ENCODE results near the gene RSRP1. TPM values are rescaled to one million over a fixed set of nuclear protein-coding genes. Genes with fewer than 3 reads are reported as not detected.

Gene RSRP1
- total RNA-seq, 1 donor from 2014 or later = 109 TPM

DNA sequence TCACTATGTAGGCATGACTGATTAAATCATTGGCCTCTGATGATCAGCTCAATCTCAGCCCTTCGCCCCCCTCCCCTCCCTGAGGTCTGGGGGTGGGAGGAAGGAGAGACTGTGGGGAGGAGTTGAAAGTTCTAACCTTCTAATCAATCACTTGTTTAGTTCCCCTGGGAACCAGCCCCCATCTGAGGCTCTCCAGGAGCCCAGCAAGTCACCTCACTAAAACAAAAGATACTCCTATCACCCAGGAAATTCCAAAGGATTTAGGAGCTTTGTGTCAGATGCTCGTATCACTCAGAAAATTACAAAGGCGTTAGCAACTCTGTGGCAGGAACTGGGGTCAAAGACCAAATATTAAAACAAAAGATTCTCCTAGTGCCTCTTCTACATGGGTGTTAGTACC is 36.5 kb downstream of the RSRP1 start:
- Mint-ChIP-seq H3K4me3 (no peak overlapping the region), H3K9me3 (no peaks in the 10 kb centered on the region), H3K27me3 (no peaks in the 10 kb centered on the region), H3K4me1 (ENCODE audit: unreplicated experiment) (no peaks in the 10 kb centered on the region), H3K36me3 (no peaks in the 10 kb centered on the region), H3K27ac (no peak overlapping the region)
- TF ChIP-seq, protein P1, sequence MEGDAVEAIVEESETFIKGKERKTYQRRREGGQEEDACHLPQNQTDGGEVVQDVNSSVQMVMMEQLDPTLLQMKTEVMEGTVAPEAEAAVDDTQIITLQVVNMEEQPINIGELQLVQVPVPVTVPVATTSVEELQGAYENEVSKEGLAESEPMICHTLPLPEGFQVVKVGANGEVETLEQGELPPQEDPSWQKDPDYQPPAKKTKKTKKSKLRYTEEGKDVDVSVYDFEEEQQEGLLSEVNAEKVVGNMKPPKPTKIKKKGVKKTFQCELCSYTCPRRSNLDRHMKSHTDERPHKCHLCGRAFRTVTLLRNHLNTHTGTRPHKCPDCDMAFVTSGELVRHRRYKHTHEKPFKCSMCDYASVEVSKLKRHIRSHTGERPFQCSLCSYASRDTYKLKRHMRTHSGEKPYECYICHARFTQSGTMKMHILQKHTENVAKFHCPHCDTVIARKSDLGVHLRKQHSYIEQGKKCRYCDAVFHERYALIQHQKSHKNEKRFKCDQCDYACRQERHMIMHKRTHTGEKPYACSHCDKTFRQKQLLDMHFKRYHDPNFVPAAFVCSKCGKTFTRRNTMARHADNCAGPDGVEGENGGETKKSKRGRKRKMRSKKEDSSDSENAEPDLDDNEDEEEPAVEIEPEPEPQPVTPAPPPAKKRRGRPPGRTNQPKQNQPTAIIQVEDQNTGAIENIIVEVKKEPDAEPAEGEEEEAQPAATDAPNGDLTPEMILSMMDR (conservative IDR thresholded peaks at IDR 0.05) = no peak
- no peak for DNase-seq (ENCODE audit: extremely low spot score, unreplicated experiment)

DNA sequence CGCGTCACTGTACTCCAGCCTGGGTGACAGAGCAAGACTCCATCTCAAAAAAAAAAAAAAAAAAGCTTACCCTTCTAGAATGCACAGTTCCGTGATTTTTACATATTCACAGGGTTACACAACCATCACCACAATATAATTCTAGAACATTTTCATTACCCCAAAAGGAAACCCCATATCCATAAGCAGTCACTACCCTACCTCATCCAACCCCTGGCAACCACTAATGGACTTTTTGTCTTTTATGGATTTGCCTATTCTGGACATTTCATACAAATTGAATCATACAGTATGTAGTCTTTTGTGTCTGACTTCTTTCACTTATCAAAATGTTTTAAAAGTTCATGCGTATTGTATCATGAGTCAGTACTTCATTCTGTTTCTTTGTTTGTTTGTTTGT is 37.7 kb downstream of the RSRP1 start:
- H3K36me3 Mint-ChIP-seq = no peaks in the 10 kb centered on the region

DNA sequence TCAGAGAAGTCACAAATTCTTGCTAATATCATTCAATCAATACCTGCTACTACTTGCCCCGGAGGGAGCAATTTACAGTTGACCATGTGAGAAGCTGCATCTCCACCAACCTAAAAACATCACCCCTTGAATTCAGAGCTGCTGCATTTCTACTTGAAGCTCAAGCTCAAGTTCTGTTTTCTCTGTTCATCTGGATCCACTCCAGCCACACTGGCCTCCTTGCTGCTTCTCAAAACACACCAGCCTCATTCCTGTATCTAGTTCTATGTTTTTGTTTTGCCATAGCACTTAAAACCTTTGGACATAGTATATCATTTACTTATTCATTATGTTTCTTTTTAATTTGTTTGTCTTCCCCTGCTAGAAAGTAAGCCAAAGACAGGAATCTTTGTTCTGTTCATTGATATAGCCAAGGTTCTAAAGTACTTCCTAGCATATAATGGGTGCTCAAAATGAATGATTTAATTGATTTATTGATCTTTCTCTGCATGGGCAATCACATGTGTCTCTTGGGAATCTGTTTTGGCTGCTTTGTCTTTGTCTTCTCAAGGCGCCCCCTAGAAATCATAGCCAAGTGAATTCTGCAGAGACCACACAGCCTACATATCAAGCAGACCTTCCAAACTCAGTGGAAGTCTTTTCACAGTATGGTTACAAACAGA is 38.6 kb downstream of the RSRP1 start:
- DNase-seq (ENCODE audit: extremely low spot score, unreplicated experiment) = no peak
- H3K4me1 Mint-ChIP-seq (ENCODE audit: unreplicated experiment) = no peaks in the 10 kb centered on the region
- H3K36me3 Mint-ChIP-seq = no peaks in the 10 kb centered on the region
- no peak overlapping the region for H3K27ac Mint-ChIP-seq
- H3K9me3 Mint-ChIP-seq = no peaks in the 10 kb centered on the region
- TF ChIP-seq, protein P1 (conservative IDR thresholded peaks at IDR 0.05) = no peak
- peaks cover 3% of the 10 kb centered on the region for H3K27me3 Mint-ChIP-seq
- no peak overlapping the region for H3K4me3 Mint-ChIP-seq

More for the DNA sequence above, 37.7 kb downstream of the RSRP1 start:
- Mint-ChIP-seq H3K27me3 (peaks cover 3% of the 10 kb centered on the region), H3K4me1 (ENCODE audit: unreplicated experiment) (no peaks in the 10 kb centered on the region), H3K27ac (no peak overlapping the region), H3K9me3 (no peaks in the 10 kb centered on the region), H3K4me3 (no peak overlapping the region)
- TF ChIP-seq, protein P1 (conservative IDR thresholded peaks at IDR 0.05) = no peak
- no peak for DNase-seq (ENCODE audit: extremely low spot score, unreplicated experiment)

DNA sequence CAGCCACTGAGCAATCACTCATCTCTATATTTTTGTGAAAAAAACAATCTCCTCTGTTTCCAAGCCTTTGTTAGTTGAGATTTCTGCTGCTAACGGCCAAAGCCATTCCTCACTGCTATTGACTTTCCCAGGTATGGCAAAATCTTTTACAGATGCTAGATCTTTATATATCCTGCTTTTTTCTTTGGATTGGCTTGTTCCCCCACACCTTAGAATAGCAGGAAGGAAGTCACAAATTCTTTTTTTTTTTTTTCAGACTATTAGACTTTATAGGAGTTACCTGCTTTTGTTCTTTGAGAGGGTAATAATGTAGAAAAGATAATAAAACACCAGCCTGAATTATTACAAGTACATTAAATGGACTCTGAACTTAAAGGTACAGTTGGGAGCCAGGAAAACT is 39.2 kb downstream of the RSRP1 start:
- H3K36me3 Mint-ChIP-seq = no peaks in the 10 kb centered on the region
- H3K4me1 Mint-ChIP-seq (ENCODE audit: unreplicated experiment) = no peaks in the 10 kb centered on the region
- TF ChIP-seq, protein P1 (conservative IDR thresholded peaks at IDR 0.05) = no peak
- no peak overlapping the region for H3K27ac Mint-ChIP-seq
- H3K9me3 Mint-ChIP-seq = no peaks in the 10 kb centered on the region
- no peak overlapping the region for H3K4me3 Mint-ChIP-seq
- DNase-seq (ENCODE audit: extremely low spot score, unreplicated experiment) = no peak
- H3K27me3 Mint-ChIP-seq = peaks cover 3% of the 10 kb centered on the region

DNA sequence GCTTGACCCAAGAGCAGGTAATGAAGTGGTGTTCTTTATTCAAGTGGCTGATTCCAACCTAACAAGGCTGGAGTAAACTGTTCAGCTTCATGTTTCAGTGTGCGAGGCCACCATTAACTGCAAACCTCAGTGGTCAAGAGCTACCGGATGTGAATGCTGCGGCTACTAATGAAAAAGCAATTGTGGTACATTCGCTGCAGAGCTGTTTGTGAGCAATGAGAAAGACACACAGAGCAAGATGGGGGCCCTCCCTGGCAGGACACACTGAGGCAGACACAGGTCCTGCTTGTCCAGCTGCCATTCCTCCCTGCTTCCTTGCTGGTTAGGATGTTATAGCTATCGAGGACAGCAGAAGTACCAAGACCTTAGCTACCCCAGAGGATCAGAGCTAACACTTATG is 41.1 kb downstream of the RSRP1 start:
- Mint-ChIP-seq H3K9me3 (no peaks in the 10 kb centered on the region), H3K27me3 (peaks cover 3% of the 10 kb centered on the region), H3K4me3 (no peak overlapping the region), H3K4me1 (ENCODE audit: unreplicated experiment) (peaks cover 2% of the 10 kb centered on the region), H3K36me3 (no peaks in the 10 kb centered on the region), H3K27ac (no peak overlapping the region)
- TF ChIP-seq, protein P1 (conservative IDR thresholded peaks at IDR 0.05) = no peak
- DNase-seq (ENCODE audit: extremely low spot score, unreplicated experiment) = no peak

All from type B pancreatic cell (in vitro differentiated cells).